ENCODE data around the gene IFNA1.
A peak's percentile ranks its signal among the peaks of the same experiment; 100 is the strongest.

Gene IFNA1

DNA sequence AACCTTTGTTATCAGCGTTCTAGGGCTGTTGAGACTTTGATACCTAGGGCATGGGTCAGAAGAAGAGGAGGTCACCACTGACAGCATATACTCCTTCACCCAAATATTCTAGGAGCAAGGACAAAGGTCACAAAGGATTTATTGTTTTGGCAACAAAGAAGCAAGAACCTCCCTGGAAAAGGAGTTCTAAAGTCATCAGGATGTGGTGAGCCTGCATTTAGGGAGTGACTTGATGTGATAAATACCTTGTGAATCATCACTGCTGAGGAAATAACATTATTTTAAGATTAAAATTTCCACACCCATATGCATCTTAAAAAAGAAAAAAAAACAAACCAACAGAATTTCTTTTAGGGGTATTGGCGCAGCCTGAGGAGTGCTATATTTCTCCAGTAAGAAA lies 13.9 kb downstream of the IFNA1 start:
- peaks cover 3% of the 10 kb centered on the region for H3K27me3 Mint-ChIP-seq (ENCODE audit: low read depth)
- H3K4me3 Mint-ChIP-seq = no peak overlapping the region

GRCh38 chr9:21455320-21455719 lies 15.1 kb downstream of the IFNA1 start:
- no peak overlapping the region for H3K4me3 Mint-ChIP-seq
- peaks cover 3% of the 10 kb centered on the region for H3K9me3 Mint-ChIP-seq
- peaks cover 3% of the 10 kb centered on the region for H3K27me3 Mint-ChIP-seq (ENCODE audit: low read depth)
- H3K4me1 Mint-ChIP-seq = no peaks in the 10 kb centered on the region
- no peaks in the 10 kb centered on the region for H3K36me3 Mint-ChIP-seq (ENCODE audit: low read depth)
- H3K27ac Mint-ChIP-seq = no peak overlapping the region
- TF ChIP-seq, protein P1, sequence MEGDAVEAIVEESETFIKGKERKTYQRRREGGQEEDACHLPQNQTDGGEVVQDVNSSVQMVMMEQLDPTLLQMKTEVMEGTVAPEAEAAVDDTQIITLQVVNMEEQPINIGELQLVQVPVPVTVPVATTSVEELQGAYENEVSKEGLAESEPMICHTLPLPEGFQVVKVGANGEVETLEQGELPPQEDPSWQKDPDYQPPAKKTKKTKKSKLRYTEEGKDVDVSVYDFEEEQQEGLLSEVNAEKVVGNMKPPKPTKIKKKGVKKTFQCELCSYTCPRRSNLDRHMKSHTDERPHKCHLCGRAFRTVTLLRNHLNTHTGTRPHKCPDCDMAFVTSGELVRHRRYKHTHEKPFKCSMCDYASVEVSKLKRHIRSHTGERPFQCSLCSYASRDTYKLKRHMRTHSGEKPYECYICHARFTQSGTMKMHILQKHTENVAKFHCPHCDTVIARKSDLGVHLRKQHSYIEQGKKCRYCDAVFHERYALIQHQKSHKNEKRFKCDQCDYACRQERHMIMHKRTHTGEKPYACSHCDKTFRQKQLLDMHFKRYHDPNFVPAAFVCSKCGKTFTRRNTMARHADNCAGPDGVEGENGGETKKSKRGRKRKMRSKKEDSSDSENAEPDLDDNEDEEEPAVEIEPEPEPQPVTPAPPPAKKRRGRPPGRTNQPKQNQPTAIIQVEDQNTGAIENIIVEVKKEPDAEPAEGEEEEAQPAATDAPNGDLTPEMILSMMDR (IDR thresholded peaks at IDR 0.05; ENCODE audit: unreplicated experiment in 3 of 3) = peak; percentile 51 to 55 (median 55)

More for the DNA sequence above, 13.9 kb downstream of the IFNA1 start:
- Mint-ChIP-seq H3K4me1 (no peaks in the 10 kb centered on the region), H3K36me3 (ENCODE audit: low read depth) (no peaks in the 10 kb centered on the region), H3K9me3 (peaks cover 3% of the 10 kb centered on the region), H3K27ac (no peak overlapping the region)
- TF ChIP-seq, protein P1 (IDR thresholded peaks at IDR 0.05; ENCODE audit: unreplicated experiment in 3 of 3) = no peak

DNA sequence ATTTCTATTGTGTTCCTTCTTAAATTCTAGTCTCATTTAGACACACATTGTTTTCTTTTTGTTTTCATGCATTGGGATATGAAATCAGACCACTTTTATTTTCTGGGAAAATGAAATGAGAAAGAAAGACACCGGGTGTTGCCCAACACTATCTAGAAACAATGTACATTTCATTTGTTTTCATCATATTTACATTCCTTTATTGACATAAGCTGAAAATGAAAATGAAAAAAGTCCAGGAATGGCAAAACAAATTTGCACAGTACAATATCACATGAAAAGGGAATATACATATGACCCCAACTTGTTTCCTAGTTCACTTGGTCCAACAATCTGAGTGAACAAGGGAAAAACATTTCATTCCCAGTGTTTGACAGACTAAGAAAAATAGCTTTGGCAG lies 21.1 kb downstream of the IFNA1 start:
- H3K36me3 Mint-ChIP-seq (ENCODE audit: low read depth) = no peaks in the 10 kb centered on the region
- no peak overlapping the region for H3K27ac Mint-ChIP-seq
- peaks cover 21% of the 10 kb centered on the region for H3K9me3 Mint-ChIP-seq
- H3K4me1 Mint-ChIP-seq = no peaks in the 10 kb centered on the region
- TF ChIP-seq, protein P1 (IDR thresholded peaks at IDR 0.05; ENCODE audit: unreplicated experiment in 3 of 3) = no peak
- H3K4me3 Mint-ChIP-seq = no peak overlapping the region
- H3K27me3 Mint-ChIP-seq (ENCODE audit: low read depth) = no peaks in the 10 kb centered on the region

GRCh38 chr9:21465138-21465537 lies 24.9 kb downstream of the IFNA1 start:
- no peak overlapping the region for H3K4me3 Mint-ChIP-seq
- H3K9me3 Mint-ChIP-seq = peaks cover 19% of the 10 kb centered on the region
- no peak overlapping the region for H3K27ac Mint-ChIP-seq
- TF ChIP-seq, protein P1 (IDR thresholded peaks at IDR 0.05; ENCODE audit: unreplicated experiment in 3 of 3) = no peak
- H3K36me3 Mint-ChIP-seq (ENCODE audit: low read depth) = no peaks in the 10 kb centered on the region
- no peaks in the 10 kb centered on the region for H3K4me1 Mint-ChIP-seq
- H3K27me3 Mint-ChIP-seq (ENCODE audit: low read depth) = no peaks in the 10 kb centered on the region

DNA sequence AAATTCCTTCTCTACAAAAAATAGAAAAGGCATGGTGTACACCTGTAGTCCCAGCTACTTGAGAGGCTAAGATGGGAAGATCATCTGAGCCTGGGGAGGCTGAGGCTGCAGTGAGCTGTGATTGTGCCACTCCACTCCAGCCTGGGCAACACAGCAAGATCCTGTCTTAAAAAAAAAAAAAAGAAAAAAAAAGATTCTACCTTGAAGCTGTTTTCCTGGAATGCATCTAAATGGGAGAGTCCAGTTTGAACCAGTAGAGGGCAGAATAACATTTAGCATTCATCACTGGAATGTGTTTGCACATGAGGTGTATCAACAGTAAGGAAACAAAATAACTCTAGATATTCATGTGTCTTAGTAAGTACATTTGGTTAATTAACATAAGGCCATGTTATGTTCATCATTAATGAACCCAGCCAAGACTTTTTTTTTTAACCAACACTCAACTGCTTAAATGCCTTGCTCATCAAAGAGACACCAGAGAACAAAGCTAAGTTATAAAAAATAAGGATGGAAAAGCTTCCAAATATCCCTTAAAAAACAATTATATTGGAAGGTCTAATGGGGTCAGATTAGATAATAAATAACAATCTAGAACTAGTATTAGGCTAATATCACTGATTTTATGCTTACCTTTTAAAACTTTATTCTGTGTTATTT lies 25.8 kb downstream of the IFNA1 start:
- H3K4me1 Mint-ChIP-seq = no peaks in the 10 kb centered on the region

More for the DNA sequence above, 25.8 kb downstream of the IFNA1 start:
- Mint-ChIP-seq H3K27me3 (ENCODE audit: low read depth) (no peaks in the 10 kb centered on the region), H3K9me3 (peaks cover 19% of the 10 kb centered on the region), H3K27ac (no peak overlapping the region), H3K36me3 (ENCODE audit: low read depth) (no peaks in the 10 kb centered on the region), H3K4me3 (no peak overlapping the region)
- TF ChIP-seq, protein P1 (IDR thresholded peaks at IDR 0.05; ENCODE audit: unreplicated experiment in 3 of 3) = peak; percentile 65 to 72 (median 66)
